ENCODE measurements around the gene PCDHB13.

GRCh38 chr5:141241496-141241895, 27.8 kb downstream of the PCDHB13 start:
- TF ChIP-seq CTCF (IDR thresholded peaks at IDR 0.05) (no peak), POLR2A (IDR thresholded peaks at IDR 0.05) (no peak), EP300 (IDR thresholded peaks at IDR 0.05; ENCODE audit: low read depth) (no peak)

All from transverse colon (tissue), 3 donors.